HG03469 (cell line): ENCODE data around the gene NUDT2.
"Not testable (repeated sequence)": the region's sequence is repeated elsewhere in the genome, so short reads cannot be mapped to it uniquely, and the experiment has no call there.

Source experiments
- ATAC-seq: cut with Tn5 transposase; IDR thresholded peaks from one replicate; pipeline ENCODE4 v1.9.1; 2021; ENCODE audit warnings: mild to moderate bottlenecking, moderate library complexity, moderate number of reproducible peaks; ENCODE audit not compliant: unreplicated experiment

Gene NUDT2

DNA sequence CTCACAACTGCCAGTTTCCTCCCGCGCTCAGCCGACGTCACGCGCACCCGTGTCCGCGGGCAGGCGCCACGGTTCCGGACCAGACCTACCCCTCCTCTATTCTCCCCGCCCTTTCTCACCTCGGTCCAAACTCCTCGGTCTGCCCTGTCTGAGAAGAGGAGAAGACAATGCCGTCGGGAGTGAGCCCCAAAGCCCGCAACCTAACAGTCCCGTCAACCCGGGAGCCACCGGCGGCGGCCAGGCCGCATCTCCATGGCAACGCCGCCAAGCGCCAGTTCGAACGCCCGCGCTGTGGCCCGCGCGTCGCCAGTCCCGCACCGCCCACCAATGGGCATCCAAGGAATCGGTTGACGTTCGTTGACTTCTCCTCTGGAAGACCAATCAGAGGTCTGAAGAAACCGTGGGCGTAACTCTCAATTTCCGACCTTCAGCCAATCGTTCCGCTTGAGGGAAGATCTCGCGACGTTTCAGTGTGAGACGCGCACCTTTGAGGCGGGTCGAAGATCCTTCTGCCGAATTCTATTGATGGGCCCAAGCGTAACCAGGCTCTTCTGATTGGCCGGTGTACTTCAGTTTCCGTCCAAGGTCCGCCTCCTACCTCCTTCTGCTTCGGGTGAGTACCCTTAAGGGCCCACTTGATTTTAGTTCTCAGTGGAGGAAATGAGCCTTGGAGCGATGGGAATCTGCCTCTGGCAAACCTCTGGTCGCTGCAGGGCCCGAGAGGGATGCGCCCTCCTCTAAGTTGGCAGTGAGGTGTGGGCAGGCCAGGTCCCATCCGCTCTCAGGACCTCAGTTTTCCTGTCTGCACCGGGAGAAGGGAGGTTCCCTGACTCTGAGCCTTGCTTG lies at the start of gene NUDT2, which contains the start of gene KIF24:
Gene NUDT2 (plus strand): TSS at position 583 of the 846 bp plus-strand sequence. CDS start 9,471 bp downstream, outside the sequence.
Gene KIF24 (minus strand): TSS at position 282 of the 846 bp plus-strand sequence. CDS start 17,922 bp downstream, outside the sequence.
- peak; percentile 84 for ATAC-seq

DNA sequence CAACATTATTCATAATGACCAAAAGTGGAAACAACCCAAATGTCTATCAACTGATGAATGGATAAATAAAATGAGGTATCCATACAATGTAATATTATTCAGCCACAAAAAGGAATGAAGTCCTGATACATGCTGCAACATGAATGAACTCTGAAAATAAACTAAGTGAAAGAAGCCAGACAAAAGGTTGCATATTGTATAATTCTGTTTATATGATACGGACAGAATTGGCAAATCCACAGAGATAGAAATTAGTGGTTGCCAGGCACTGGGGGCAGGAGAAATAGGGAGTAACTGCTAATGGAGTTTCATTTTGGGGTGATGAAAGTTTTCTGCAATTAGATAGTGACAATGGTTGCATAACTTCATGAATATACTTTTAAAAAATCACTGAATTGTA lies 47.3 kb upstream of the NUDT2 start:
- no peak for ATAC-seq

DNA sequence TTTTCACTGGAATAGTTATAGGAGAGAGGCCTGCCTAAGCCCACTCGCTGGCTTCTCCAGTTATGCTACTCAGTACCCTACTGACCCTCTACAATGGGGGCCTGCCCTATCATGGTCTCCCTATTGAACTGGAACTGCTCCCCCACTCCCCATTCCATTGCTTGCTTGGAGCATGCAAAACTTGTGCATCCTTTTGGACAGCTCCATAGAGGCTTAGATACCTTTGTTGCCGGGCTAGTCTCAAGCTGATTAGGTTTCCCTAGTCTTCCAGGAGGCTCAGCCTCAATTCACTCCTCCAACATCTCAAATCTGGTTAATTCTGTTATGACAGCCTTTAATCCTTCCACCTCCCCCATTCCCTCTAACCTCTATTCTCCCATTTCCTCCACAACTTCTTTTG lies 40.2 kb upstream of the NUDT2 start:
- ATAC-seq = no peak

DNA sequence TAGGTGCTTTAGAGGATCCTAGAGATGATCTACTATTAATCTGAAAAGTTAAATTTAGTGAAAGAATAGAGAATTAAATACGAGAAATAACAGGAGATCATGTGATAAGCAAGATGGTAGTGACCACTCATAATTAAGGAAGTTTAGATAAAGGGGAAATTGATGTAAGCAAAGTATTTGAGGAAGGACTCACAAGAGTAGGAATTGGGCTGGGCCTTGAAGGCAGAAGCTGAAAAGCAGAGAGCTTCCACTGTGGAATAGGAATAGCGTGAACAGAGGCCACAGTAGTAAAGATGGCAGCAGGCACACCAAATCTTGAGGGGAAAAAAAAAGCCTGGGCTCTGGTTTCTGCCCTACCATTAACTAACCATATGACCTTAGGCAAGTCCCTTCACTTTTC lies 38.3 kb upstream of the NUDT2 start:
- ATAC-seq = no peak

DNA sequence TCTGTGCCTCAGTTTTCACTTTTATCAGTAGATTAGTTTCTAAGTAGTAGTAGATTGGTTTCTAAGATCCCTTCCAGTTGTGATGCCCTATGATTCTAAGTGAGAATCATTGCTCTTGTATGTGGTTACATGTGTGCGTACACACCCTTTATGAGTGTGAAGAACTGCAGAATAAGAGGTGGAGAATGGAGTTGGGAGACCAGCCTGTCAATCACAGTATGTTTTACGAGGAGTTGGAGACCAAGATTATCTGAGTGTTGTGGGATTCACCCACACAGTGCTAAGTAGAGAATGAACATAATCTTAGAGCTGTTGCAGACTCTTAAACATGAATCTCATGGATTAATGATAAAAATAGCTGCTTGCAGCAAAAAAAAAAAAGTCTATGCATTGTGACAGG lies 37.9 kb upstream of the NUDT2 start:
- no peak for ATAC-seq

DNA sequence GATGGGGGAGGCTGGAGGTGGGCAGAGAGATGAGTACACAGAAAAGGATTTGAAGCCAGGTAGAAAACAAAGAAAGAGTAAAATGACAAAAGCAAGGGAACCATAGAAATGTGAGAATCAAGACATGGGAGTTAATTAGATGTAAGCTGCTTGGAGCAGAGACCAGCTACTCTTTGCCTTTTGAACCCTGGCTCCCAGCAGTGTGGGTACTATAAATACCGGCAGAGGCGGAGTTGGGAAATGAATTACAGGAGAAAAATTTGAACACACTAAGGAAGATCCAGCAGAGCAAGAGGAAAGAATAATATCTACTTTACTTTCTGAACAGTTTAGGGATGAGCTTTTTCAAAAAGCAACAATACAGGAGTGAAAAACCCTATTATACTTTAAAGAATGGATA lies 36.8 kb upstream of the NUDT2 start:
- no peak for ATAC-seq

DNA sequence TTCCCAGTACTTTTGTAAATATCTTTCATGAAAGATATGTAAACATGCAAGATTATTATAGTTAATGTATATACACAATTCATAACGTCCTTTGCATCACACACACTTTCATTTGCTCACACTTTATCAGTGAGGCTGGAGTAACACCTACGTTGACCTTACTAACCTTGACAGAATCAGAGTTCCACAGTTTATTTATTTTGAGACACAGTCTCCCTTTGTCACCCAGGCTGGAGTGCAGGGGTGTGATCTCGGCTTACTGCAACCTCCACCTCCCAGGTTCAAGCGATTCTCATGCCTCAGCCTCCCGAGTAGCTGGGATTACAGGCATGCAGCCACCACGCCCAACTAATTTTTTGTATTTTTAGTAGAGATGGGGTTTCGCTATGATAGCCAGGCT lies 28.3 kb upstream of the NUDT2 start:
- not testable (repeated sequence) for ATAC-seq

DNA sequence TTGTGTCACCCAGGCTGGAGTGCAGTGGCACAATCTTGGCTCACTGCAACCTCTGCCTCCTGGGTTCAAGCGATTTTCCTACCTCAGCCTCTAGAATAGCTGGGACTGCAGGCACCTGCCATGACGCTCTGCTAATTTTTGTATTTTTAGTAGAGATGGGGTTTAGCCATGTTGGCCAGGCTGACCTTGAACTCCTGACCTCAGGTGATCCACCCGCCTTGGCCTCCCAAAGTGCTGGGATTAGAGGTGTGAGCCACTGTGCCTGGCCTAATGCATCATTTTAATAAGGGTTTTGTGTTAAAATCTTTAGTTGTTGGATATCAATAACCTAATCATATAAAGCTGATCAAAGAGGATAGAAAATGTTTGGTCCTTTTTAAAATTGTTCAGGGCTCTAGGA lies 21.1 kb upstream of the NUDT2 start:
- not testable (repeated sequence) for ATAC-seq

DNA sequence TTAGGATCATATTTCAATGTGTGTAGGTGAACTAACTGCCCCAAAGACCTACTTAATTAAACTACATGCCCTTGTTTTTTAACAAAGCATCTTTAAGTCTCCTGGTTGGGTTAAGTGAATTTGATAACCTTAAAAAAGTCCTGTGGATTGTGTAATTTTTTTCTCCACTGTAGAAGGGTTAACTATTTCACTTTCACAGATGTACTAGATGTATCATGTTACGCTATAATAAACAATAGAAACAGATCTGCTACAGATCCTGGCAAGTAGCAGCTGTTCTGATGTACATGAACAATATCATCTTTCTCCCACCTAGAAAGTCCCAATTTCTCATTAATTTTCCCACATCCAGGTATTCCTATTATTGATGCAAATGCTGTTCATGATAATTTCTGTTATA lies 19.2 kb upstream of the NUDT2 start:
- ATAC-seq = no peak

DNA sequence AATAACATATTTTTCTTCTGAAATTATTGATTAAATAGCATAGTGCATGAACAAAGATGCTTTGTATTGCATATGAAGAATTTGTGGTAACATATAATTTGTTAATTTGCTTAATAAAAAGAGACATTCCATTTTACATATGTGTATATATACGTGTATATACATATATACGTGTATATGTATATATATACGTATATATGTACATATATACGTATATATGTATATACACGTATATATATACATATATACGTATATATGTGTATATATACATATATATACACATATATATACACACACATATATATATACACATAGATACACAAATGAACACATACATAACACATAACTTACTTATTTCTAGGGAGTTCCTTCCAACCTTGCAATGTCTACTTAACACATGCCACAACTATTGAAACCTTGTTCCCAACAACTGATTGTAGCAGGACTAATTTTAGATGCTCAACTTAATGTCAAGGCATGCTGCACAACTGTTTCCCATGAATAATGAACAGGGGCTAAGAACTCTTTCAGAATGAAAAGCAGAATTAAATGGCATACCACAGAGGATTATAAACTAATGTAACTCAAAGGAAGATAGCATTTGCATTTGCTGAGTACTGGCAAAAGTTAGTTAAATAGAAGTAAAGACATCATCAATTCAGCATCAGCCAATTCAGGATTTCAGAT lies 17.7 kb upstream of the NUDT2 start:
- no peak for ATAC-seq

DNA sequence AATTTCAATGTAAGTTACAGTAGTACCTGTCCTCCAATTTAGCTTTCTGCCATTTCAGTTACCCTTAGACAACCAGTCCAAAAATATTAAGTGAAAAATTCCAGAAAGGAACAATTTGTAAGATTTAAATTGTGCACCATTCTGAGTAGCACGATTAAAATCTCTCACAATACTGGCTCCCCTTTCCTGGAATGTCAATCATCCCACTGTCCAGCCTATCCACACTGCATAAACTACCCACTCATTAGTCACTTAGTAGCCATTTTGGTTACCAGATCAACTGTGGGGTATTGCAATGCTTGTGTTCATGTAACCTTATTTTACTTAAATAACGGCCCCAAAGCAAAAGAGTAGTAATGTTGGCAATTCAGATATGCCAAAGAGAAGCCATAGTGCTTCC lies 11.9 kb upstream of the NUDT2 start:
- no peak for ATAC-seq

DNA sequence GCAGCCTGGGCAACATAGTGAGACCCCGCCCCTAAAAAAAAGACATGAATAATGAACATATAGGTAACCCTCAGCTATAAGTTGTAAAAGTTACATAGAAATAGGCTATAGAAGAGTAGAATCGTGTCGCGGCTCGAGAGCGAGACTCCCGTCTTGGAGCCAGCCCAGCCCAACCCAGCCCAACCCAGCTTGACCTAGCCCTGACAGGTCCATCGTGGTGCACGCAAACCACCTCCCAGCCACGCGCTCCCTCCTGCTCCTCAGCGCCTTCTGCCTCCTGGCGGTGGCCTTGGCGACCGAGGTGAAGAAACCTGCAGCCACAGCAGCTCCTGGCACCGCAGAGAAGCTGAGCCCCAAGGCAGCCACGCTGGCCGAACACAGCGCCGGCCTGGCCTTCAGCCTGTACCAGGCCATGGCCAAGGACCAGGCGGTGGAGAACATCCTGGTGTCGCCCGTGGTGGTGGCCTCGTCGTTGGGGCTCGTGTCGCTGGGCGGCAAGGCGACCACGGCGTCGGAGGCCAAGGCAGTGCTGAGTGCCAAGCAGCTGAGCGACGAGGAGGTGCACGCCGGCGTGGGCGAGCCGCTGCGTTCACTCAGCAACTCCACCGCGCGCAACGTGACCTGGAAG lies 11.1 kb upstream of the NUDT2 start:
- ATAC-seq = no peak

DNA sequence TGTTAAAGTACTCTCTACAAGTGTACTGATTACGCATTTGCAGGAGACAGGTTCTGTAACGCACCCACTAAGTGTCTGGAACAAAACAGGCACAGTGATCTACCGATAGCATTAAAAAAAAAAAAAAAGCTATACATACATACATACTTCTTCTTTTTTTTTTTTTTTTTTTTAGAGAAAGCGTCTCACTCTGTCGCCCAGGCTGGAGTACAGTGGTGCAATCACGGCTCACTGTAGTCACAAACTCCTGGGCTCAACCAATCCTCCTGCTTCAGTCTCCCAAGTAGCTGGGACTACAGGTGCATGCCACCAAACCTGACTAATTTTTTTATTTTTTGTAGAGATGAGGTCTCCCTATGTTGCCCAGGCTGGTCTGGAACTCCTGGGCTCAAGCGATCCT lies 7.9 kb upstream of the NUDT2 start:
- ATAC-seq = no peak

DNA sequence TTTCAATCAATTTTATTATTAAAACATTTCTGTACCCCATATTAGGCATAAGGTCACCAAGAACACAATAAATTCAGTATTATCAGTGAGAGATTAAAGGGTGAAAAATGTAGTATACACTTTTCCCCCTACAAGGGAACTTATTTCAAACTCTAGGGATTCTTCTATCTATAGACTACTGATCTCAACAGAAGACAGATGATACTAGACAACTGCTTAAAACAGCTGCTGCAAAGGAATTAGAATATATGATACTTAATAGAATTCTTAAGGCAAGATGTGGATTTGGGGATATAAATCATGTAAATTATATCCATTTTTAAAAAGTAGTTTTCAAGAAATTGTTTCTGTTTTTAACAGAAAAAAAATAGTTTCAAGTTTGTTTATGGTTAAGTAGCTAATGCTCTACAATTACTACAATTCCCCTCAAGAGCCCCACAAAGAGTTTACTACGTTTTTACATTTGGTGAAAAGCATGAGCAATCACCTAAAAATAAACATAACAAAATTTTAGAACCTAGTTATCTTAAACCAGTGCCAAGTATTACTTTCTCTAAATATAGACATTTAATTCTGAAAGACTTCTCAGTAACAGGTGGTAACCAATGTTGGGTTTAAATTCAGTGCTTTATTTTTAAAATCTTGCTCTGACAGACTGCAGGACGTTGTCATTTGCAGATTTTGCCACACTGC lies 6.3 kb upstream of the NUDT2 start:
- no peak for ATAC-seq

DNA sequence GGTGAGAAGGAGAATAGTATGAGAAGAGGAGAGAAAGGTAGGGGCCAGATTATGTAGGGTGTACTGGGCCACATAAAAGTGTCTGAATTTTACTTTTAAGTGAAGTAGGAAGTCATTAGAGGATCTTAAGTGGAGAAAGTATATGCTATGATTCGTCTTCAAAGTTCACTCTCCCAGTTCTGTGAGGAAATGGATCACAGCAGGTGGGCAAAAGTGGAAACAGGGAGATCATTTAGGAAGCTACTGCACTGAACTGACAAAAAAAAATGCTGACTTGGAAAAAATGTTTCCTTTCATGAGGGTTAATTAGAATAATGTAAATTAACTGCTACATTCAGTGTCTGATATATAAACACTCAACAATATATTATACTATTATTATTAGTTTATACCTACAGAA lies 2.7 kb upstream of the NUDT2 start:
- ATAC-seq = no peak

DNA sequence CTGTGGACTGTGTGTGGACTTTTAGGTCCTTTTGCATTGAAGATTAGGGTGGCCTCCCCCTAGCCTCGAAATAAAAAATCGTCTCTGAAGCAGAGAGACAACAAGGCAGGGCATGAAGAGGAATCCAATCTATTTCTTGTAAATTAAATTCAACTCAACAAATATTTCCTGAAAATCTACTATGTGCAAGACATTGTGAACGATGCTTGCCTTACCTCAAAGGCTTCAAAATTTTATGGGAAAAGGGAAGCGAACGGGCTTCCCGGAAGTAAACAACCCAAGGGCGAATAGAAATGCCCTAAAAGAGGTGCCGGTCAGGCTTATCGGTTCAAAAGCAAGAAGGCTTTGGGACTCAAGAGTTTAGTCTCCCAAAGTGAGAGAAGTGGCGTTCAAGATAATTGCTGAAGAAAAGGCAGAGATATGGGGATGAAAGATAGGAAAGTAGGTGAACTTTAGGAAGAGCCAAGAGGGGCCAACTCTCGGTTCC lies 826 bp upstream of the NUDT2 start:
- no peak for ATAC-seq

DNA sequence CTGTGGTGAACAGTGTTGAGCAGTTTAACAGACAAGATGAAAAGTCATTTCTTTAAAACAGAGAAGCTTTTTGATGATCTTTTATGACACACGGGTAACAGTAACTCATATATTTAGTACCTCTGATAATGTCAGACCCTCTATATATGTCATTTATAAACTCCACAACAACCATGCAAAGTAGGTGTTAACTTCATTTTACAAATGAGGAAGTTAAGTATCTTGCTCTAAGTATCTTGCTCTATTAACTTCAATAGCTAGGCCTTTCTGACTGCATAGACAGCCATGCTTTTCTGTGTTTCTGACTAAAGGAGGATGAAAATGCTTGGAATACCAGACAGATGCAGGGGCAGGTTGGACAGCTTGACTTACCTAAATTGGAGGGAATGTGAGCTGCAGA lies 1.8 kb downstream of the NUDT2 start:
- no peak for ATAC-seq

DNA sequence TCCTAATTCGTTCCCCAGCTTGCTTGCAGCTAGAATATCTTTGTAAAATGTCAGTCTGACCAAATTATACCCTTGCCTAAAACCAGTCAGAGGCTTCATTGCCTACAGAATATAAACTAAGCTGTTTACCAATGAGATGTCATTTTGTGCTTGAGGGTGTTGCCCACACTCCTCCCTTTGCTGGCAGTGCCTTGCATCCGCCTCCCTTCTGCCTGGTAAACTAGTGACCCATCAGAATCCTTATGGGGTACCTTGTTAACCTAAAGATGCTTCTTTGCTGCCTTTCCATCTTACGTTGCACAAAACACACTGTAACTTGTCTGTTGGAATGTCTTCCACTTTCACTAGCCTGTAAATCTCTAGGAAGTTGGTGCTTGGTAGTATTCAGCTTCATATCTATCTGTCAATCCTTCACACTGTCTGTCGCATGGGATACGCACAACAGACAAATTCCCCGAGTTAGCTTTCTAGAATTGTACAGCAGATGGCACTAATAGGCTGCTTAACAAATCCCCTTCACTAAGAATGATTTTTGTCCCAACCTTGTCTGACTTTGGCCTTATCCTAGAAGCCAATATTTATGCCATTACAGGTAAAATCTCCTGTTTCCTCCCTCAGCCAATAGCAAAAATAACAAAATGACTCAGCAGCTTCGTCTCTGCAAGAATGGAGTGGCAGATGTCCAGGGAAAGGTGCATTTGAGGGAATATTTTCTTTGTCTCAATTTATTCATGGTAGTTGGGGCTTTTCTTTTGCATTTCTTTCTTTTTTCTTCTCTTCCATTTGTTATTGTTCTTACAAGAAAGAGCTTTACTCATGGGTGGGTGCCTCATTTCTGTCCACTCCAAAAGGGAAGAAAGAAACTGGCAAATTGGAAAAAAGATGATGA lies 3.0 kb downstream of the NUDT2 start:
- no peak for ATAC-seq

DNA sequence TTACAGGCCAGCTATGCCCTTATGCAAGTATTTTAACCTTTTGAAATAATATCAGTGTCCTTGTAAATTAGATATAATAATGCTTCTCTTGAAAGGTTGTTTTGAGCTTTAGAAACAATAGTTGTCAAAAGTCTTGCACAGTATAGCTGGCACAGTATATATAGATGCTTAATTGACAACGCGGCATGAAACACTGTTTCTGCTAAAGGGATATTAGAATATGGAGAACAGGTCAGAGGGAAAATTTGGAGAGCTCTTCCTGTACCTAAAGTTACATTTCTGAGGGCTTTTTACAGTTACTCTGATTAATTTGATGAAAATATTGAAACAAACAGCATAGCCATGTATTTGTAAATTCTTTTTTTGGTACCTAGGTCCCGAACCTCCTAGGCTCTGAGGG lies 4.5 kb downstream of the NUDT2 start:
- no peak for ATAC-seq

DNA sequence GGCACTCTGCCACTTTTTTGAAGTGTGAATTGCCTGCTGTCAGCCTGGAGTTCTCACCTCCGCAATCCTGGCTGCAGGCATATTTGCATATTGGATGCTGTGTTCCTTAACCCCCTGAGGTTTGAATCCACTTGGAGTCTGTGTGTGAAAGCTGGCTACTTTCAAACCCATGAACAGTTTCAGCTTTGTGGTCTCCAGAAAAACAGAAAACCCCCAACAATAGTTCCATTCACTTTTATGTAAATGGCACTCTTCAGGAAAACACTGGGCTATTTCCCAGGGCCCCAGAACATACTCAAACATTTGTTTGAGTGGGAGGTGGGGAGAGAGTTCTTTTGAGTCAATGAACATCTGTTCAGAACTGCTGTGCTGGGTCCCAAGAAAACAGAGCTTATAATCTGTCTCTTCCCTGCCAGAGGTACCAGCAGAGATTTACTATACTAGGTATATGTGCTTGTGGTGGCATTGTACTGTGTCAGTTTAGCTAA lies 5.0 kb downstream of the NUDT2 start:
- no peak for ATAC-seq
